Loucy (cell line): ENCODE results near the gene POFUT2.

ENCODE experiments used
- H2AFZ ChIP-seq: fragments of 200-600 bp; sonication (generic); 2 replicates; pipeline ENCODE4 v1.6.0; 2016; ENCODE audit warnings: antibody characterized with exemption, mild to moderate bottlenecking, low read length, moderate library complexity
- H3F3A ChIP-seq: fragments of 200-600 bp; 2 replicates; pipeline ENCODE4 v1.6.0; 2016; ENCODE audit warnings: antibody characterized with exemption, low read depth, mild to moderate bottlenecking
- H3K27me3 ChIP-seq: fragments of 200-600 bp; sonication (generic); 2 replicates; pipeline ENCODE4 v1.6.1; 2014; ENCODE audit warnings: low read length, mild to moderate bottlenecking; ENCODE audit not compliant: insufficient read depth, poor library complexity, severe bottlenecking
- H3K36me3 ChIP-seq: fragments of 200-600 bp; sonication (generic); 2 replicates; pipeline ENCODE4 v1.6.1; 2016; ENCODE audit warnings: low read length; ENCODE audit not compliant: insufficient read depth
- H3K4me1 ChIP-seq: fragments of 200-600 bp; sonication (generic); 2 replicates; pipeline ENCODE4 v1.5.1; 2014; ENCODE audit warnings: low read length, mild to moderate bottlenecking; ENCODE audit not compliant: insufficient read depth, poor library complexity, severe bottlenecking
- H3K4me2 ChIP-seq: fragments of 200-600 bp; sonication (generic); 2 replicates; pipeline ENCODE4 v1.6.0; 2014; ENCODE audit warnings: antibody characterized with exemption, low read length, low read depth, mild to moderate bottlenecking; ENCODE audit not compliant: poor library complexity, severe bottlenecking
- H3K4me3 ChIP-seq: fragments of 200-600 bp; sonication (generic); 2 replicates; pipeline ENCODE4 v1.5.1; 2014; ENCODE audit warnings: low read length, mild to moderate bottlenecking, mixed read lengths; ENCODE audit not compliant: poor library complexity, severe bottlenecking
- H3K79me2 ChIP-seq: fragments of 200-600 bp; sonication (generic); 2 replicates; pipeline ENCODE4 v1.6.1; 2014; ENCODE audit warnings: low read length; ENCODE audit not compliant: insufficient read depth
- H3K9ac ChIP-seq: fragments of 200-600 bp; sonication (generic); 2 replicates; pipeline ENCODE4 v1.6.0; 2014; ENCODE audit warnings: mild to moderate bottlenecking, low read depth, low read length, moderate library complexity; ENCODE audit not compliant: poor library complexity, severe bottlenecking
- H3K9me2 ChIP-seq: fragments of 200-600 bp; sonication (generic); replicated peaks from 2 replicates; pipeline ENCODE4 v1.6.1; 2016; ENCODE audit warnings: low read depth, low read length, mixed read lengths
- H3K9me3 ChIP-seq: fragments of 200-600 bp; sonication (generic); 2 replicates; pipeline ENCODE4 v1.6.1; 2014; ENCODE audit warnings: mild to moderate bottlenecking, antibody characterized with exemption, low read length, low read depth; ENCODE audit not compliant: insufficient read depth
- H4K20me1 ChIP-seq: fragments of 200-600 bp; sonication (generic); 2 replicates; pipeline ENCODE4 v1.6.0; 2014; ENCODE audit warnings: antibody characterized with exemption, low read length, mild to moderate bottlenecking; ENCODE audit not compliant: insufficient read depth, poor library complexity, severe bottlenecking
- CTCF ChIP-seq: fragments of 200-600 bp; sonication (generic); conservative IDR thresholded peaks from 2 replicates; pipeline ENCODE4 v1.5.1; 2014; ENCODE audit warnings: mild to moderate bottlenecking, antibody characterized with exemption, low read length
- EZH2phosphoT487 ChIP-seq: fragments of 200-600 bp; IDR thresholded peaks from 2 replicates; pipeline ENCODE4 v1.6.1; 2018; ENCODE audit warnings: antibody characterized with exemption, mild to moderate bottlenecking, moderate library complexity, borderline replicate concordance

POFUT2 gene

DNA sequence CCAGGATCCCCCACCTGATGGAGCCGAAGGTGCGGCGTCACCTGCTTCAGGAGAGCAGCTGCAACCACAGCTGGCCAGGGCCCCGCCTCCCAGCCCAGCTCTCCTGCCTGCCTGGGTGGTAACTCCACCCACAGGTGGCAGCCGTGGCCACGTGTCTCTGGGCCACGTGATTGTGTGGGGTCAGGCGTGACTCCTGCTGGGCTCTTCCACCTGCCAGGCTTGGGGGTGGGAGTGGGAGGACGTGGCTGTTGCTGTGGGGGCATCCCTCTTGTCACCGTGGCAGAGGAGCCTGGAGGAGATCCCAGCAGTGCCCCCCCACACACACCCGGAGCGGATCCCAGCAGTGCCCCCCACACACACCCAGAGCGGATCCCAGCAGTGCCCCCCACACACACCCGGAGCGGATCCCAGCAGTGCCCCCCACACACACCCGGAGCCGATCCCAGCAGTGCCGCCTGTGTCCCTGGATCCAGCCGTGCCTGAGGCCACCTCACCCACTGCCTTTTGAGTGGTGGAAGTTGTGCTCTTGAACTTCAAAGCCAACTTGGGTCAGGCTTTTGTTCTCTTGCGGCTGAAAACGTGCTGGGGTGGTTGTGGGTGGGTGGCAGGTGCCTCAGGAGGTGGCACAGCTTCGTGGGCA lies 32.2 kb downstream of the POFUT2 start:
- H3K4me3 ChIP-seq, result no peak overlapping the region
- H3K9me3 ChIP-seq, result no peaks in the 10 kb centered on the region
- H2AFZ ChIP-seq, result no peak overlapping the region

DNA sequence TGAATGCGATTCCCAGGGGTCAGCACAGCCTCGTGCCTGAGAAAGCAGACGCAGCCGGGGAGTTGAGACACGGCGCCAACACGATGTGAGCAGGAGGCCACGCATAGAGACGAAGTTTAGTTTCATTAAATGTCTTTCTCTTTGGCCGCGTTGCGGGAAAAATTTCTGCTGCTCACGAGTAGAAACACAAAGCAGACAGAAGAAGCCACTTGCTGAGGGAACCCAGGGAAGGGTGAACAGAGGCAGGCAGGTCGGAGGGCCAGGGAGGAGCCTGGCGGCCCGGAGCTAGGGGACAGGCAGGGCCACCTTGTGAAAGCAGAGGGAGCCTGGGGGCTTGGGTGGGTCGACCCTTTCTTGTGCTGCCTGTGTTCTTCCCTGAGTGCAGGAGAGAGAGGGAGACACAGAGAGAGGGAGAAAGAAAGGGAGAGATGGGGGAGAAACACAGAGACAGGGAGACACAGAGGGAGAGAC lies 33.2 kb downstream of the POFUT2 start:
- no peak overlapping the region for H3K9ac ChIP-seq
- H3K4me3 ChIP-seq, result no peak overlapping the region
- no peaks in the 10 kb centered on the region for H4K20me1 ChIP-seq
- H3K4me2 ChIP-seq, result no peak overlapping the region
- no peak overlapping the region for H2AFZ ChIP-seq
- TF ChIP-seq CTCF (no peak), EZH2phosphoT487 (no peak)
- no peaks in the 10 kb centered on the region for H3K9me2 ChIP-seq
- H3K36me3 ChIP-seq, result no peaks in the 10 kb centered on the region
- no peaks in the 10 kb centered on the region for H3K79me2 ChIP-seq
- no peaks in the 10 kb centered on the region for H3K27me3 ChIP-seq
- H3K9me3 ChIP-seq, result no peaks in the 10 kb centered on the region
- H3F3A ChIP-seq, result no peaks in the 10 kb centered on the region
- H3K4me1 ChIP-seq, result peaks cover 15% of the 10 kb centered on the region

More for the DNA sequence above, 32.2 kb downstream of the POFUT2 start:
- no peaks in the 10 kb centered on the region for H3K9me2 ChIP-seq
- H3K4me2 ChIP-seq, result no peak overlapping the region
- no peaks in the 10 kb centered on the region for H3K36me3 ChIP-seq
- no peaks in the 10 kb centered on the region for H4K20me1 ChIP-seq
- TF ChIP-seq EZH2phosphoT487 (no peak), CTCF (no peak)
- no peaks in the 10 kb centered on the region for H3K79me2 ChIP-seq
- H3F3A ChIP-seq, result no peaks in the 10 kb centered on the region
- H3K27me3 ChIP-seq, result no peaks in the 10 kb centered on the region
- H3K9ac ChIP-seq, result no peak overlapping the region
- peaks cover 15% of the 10 kb centered on the region for H3K4me1 ChIP-seq

- H3K9ac ChIP-seq, result no peak overlapping the region
- H3K9me2 ChIP-seq, result no peaks in the 10 kb centered on the region
- H3K4me3 ChIP-seq, result no peak overlapping the region
- no peaks in the 10 kb centered on the region for H4K20me1 ChIP-seq
- TF ChIP-seq CTCF, result no peak
- TF ChIP-seq EZH2phosphoT487, result no peak
- H3K79me2 ChIP-seq, result no peaks in the 10 kb centered on the region
- no peaks in the 10 kb centered on the region for H3K27me3 ChIP-seq
- H3K4me1 ChIP-seq, result peaks cover 15% of the 10 kb centered on the region
- no peak overlapping the region for H2AFZ ChIP-seq
- H3F3A ChIP-seq, result no peaks in the 10 kb centered on the region
- no peak overlapping the region for H3K4me2 ChIP-seq
- H3K9me3 ChIP-seq, result no peaks in the 10 kb centered on the region
- H3K36me3 ChIP-seq, result no peaks in the 10 kb centered on the region
Measured at GRCh38 chr21:45253633-45254459, 33.8 kb downstream of the POFUT2 start.
